DND-41 (cell line): ENCODE measurements around the gene ANXA9.

Experiments
- EZH2 ChIP-seq: IDR thresholded peaks from 3 replicates; pipeline ENCODE4 v1.6.1; 2012; ENCODE audit warnings: borderline replicate concordance, low read depth, mild to moderate bottlenecking, moderate library complexity, low read length, inconsistent platforms; ENCODE audit not compliant: severe bottlenecking
- TF ChIP-seq, protein P1 (sequence below): IDR thresholded peaks from 2 replicates; pipeline ENCODE4 v1.5.1; 2012; ENCODE audit warnings: borderline replicate concordance, low read length, moderate library complexity, mild to moderate bottlenecking; ENCODE audit not compliant: poor library complexity, severe bottlenecking; ENCODE audit errors: extremely low read depth

DNA sequence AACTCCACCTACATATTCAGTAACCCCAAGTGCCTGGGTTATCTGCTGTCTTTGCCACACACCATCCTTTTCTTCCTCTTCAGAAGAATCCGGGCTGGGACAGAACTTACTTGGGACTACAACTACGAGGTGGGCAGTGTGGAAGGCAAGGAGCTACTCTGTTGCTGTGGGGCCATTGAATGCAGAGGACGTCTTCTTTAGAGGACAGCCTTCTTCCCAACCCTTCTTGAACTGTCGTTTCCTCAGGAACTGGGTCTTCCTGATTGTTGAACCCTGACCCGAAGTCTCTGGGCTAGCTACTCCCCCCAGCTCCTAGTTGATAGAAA is 18.0 kb upstream of the ANXA9 start:
- TF ChIP-seq, protein P1, sequence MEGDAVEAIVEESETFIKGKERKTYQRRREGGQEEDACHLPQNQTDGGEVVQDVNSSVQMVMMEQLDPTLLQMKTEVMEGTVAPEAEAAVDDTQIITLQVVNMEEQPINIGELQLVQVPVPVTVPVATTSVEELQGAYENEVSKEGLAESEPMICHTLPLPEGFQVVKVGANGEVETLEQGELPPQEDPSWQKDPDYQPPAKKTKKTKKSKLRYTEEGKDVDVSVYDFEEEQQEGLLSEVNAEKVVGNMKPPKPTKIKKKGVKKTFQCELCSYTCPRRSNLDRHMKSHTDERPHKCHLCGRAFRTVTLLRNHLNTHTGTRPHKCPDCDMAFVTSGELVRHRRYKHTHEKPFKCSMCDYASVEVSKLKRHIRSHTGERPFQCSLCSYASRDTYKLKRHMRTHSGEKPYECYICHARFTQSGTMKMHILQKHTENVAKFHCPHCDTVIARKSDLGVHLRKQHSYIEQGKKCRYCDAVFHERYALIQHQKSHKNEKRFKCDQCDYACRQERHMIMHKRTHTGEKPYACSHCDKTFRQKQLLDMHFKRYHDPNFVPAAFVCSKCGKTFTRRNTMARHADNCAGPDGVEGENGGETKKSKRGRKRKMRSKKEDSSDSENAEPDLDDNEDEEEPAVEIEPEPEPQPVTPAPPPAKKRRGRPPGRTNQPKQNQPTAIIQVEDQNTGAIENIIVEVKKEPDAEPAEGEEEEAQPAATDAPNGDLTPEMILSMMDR: no peak
- no peak for TF ChIP-seq EZH2
